ENCODE data around the gene ARHGAP15.

GRCh38 chr2:143486976-143487375 is 357.8 kb downstream of the ARHGAP15 start:
- TF ChIP-seq POLR2AphosphoS5 (IDR thresholded peaks at IDR 0.05), result no peak
- TF ChIP-seq CTCF (IDR thresholded peaks at IDR 0.05 in 8 of 11, conservative IDR thresholded peaks at IDR 0.05 in 3 of 11), result no peak

Measured in spleen (tissue), 7 donors.